Activated CD4-positive, alpha-beta T cell treated with anti-CD3 and anti-CD28 coated beads, Interleukin-2, amount 50 U/mL, for 4 hours (primary cell): ENCODE data around the gene FHAD1.
A peak's percentile ranks its signal among the peaks of the same experiment; 100 is the strongest.
"Not testable (repeated sequence)": the region's sequence is repeated elsewhere in the genome, so short reads cannot be mapped to it uniquely, and the experiment has no call there.

Experiments used
- DNase-seq, 2 experiments: peaks; one replicate each; pipeline ENCODE4 v3.0.0-alpha.2; 2020

Gene FHAD1

DNA sequence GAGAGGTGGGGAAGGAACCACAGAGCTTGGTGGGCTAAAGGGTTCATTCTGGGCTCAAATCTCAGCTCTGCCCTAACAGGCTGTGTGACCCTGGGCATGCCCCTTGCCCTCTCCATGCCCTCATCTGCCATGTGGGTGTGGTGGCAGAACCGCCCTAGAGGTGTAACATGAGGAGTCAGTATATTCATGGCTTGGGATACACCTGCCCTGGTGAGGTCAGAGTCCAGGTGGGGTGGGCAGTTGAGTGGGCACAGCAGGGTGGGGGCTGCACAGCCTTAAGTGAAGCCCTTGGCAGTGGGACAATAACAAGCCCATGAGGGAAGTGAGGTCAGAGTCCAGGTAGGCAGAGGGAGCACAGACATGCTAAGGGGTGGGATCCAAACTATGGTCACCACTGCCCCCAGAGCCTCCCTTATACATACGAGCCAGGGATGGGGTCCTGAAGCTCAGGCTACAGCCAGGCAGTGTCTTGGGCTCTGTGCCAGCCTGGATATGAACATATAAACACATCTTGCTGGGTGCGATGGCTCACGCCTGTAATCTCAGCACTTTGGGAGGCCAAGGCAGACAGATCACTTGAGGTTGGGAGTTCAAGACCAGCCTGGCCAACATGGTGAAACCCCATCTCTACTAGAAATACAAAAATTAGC is 103.7 kb downstream of the FHAD1 start:
- no peak for DNase-seq

- DNase-seq: no peak
Observed at GRCh38 chr1:15351310-15351709, 104.3 kb downstream of the FHAD1 start.

DNA sequence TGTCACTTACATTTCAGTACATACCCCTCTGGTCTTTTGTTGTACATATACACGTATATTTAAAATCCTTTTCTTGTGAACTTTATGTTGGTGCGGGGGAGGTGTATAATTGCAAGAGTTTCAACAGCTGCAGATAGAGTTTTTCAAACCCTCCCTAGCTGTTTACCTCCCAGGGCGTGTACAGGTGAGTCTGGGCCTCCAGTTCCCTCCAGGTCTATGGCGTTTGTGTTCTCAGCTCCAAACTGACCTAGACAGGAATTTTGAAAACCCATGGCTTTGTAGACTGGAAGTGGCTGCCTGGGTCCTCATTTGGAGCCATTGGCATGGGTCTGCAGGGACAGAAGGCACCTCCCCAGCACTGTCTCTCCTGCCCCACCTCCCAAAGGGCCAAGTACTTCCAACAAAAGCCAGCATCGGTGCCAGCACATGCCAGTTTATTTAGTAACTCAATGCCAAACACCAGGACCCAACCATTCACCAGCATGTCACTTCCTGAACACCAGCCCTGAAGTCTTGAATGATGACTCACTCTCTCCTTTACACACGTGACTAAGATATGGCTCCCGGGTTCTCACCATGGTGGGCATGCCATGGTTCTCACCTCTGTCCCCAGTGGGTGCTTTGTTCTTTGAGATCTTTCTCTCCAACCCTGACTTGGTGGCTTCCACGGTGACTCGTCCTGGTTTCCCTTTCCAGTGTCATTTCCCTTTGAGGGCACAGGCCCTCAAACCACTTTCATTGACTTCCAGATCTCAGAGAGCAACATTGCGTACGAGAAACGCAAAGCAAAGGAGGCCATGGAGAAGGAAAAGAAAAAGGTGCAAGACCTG is 105.3 kb downstream of the FHAD1 start:
- peak; percentile 2 to 10 for DNase-seq

DNA sequence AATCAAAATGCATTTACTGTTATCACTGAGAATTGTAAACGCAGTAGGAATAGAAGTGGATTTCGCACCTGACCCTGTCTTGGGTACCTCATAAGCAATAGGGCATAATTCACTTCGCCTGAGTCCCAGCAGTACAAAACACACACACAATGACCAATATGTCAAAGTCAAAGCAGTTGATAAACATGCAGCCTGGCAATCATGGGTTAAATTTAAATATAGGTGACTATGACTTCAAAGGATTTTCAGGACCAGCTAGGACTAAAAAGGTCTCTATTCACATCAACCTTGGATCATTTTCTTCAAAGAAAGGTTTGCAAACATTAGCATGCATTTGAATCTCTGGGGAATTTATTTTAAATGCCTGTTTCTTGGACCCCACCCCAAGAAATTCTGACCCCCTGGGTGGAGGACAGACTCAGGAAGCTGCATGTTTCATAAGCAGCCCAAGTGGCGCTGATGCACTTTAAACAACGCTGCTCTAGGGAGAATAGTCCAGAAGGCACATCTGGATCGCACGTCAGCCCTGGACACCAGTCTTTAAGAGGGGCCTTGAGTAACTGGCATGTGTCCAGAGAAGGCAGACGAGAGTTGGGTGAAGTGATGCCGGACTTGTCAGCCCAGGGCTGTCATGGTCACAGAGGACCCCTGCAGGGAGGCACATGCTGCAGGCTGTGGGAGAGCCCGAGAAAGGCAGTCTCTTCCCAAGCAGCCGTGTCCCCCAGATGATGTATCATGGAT is 107.0 kb downstream of the FHAD1 start:
- no peak for DNase-seq

- DNase-seq: no peak
Observed at GRCh38 chr1:15354580-15354965, 107.5 kb downstream of the FHAD1 start.

DNA sequence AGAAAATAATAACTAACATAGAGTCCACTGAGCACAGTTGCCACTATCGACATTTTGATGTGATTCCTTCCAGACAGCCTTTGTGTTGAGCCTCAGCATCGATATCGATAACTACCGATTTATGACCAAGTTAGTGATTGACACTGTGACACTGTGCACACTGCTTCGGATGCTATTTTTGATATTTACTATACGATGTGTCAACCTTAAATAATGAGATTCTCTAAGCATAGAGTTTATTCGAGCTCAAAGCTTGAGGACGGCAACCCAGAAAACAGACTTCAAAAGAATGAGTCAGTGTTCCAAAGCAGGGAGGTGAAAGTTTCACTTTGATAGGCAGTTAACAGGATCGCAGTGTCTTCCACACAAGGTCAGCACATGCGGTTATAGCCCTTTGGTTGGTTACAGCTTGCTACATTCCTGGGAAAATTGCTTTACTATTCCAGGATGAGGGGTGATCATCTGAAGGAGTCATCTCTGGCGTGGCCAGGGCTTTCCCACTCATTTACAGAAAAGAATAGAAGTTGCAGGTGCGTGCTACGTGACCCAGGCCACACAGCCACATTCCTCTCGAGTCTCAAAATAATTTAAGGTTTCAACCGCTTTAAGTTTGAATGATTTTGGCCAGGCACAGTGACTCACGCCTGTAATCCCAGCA is 109.1 kb downstream of the FHAD1 start:
- DNase-seq: no peak

DNA sequence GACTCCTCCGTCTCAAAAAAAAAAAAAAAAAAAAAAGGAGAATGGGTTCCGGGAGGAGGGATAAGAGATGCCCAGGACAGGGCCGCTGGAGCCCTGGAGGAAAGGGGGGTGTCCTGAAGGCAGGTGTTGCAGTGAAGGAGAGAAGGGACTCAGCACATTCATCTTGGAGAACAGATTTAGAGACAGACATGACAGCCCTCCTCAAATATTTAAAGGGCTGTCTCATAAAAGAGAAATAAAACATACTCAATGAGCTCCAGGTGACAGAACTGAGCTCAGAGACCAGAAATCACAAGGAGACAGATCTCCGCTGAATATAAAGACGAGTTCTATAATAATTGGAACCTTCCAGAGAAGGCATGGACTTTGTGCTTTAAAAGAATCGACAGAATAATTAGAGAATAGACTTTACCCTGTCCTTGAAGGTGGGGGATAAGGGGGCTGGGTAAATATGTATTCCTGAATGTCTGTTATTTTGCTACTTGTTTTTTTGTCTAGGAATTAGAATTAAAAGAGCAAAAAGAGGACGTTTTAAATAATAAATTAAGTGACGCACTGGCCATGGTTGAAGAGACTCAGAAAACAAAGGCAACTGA is 110.7 kb downstream of the FHAD1 start:
- DNase-seq: no peak

DNA sequence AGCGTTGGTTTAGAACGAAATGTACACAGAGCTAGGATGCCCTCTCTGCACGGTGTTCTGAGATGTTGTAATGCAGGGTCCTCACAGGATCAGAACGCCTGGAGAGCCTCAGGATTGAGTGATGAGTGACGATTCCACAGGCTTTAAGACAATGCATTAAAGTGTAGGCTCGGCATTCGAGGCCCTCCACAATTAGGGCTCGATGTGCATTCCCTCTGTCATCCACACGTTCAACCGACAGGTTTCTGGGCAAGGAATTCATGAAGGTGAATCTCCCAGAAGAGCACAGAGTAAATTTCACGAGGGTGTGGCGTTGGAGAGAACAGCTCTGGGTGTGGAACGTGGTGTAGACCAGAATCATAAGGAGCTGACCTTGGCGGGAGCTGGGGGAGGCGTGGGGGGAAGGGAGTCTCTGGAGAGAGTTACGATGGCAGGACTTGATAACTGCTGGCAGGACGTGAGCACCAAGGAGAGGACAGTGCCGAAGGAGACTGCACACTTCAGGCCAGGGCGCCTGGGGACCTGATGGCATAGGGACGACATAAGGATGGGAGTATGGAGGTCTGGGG is 111.6 kb downstream of the FHAD1 start:
- no peak for DNase-seq

GRCh38 chr1:15360700-15361099 is 113.7 kb downstream of the FHAD1 start:
- DNase-seq: no peak

DNA sequence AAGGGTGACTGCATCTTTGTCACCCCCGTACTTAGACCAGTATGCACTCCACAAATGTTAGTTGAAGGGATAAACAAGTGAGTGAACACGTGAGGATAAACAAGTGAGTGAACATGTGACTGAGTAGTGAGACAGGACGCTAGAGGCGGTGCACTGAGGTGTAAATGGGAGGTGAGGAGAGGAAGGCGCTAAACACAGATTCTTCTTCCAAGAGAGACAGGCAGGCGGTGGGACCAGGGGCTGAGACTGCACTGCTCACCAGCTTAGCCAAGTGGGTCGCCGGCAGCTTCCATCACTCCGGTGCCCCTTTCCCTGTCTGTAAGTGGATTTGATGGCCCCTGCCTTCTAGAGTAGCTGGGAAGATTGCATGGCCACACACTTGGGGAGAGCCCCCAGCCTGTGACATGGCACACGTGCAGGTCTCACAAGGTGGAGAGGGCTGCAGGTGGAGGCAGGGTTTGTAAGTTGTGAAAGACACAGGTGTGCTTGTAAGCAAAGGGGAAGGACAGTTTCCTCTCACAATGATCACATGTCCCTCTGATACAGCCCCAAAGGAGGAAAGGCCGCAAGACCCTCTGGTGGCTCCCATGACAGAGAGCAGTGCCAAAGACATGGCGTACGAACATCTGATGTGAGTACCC is 115.2 kb downstream of the FHAD1 start:
- no peak for DNase-seq

- no peak for DNase-seq
Observed at GRCh38 chr1:15362737-15363128, 115.7 kb downstream of the FHAD1 start.

- DNase-seq: no peak
Observed at GRCh38 chr1:15364740-15365139, 117.7 kb downstream of the FHAD1 start.

- no peak for DNase-seq
Observed at GRCh38 chr1:15368888-15369287, 121.9 kb downstream of the FHAD1 start.

DNA sequence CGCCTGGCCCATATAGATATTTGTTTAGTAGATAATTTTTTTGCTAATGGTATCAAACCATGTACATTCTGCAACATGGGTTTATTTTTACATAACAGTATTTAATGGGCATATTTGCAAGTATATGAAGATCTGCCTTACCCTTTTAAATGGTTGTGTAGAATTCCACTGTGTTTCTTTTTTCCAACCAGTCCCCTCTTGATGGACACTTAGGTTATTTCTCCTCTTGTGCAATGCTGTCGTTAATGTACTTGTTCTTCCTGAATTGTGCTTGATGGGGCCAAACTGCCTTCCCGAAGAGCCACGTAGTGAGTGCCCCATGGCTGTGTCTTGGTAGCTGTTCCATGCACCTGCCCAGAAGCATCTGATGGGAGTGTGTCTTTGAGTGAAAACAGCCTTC is 123.2 kb downstream of the FHAD1 start:
- no peak for DNase-seq

GRCh38 chr1:15370781-15371520 is 123.9 kb downstream of the FHAD1 start:
- no peak for DNase-seq

DNA sequence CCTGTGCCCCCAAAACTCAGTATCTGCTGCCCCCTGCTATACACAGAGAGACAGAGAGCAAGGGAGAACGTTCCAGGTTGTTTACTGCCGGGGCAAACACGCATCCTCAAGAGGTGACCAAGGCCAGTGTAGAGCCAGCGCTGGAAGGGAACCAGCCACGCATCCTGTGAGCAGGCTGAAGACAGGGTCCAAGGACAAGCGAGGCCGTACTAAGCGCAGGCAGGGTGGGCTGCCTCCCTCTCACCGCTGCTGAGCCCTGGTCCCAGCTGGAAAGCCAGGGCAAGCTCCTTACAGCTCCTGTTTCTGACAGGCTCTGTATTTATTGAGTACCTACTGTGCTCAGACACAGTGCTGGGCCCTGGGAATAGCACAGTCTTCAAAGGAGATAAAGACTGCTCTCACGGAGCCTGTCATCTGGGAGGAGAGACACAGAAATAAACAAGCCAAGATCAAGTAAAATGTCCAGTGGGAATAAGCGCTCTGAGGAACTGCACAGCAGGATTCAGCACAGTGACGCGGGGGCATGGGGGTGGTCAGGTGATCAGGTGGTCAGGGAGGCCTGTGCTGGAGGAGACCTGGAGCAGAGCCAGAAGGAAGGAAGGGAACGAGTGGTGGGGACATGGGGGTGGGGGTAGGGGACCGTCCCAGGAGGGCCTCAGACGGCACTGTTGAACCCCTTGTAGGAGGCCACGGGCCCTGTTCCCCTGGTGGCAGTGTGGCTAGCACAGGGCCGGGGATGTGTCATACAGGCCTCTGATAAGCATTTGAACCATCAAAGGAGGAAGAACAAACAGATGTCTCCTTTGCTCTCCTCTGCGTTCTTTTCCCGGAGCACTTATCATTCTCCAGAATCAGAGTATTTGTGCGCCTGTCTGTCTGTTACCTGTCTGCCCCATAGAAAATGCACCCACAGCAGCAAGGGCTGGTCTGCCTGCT is 124.9 kb downstream of the FHAD1 start:
- no peak for DNase-seq

DNA sequence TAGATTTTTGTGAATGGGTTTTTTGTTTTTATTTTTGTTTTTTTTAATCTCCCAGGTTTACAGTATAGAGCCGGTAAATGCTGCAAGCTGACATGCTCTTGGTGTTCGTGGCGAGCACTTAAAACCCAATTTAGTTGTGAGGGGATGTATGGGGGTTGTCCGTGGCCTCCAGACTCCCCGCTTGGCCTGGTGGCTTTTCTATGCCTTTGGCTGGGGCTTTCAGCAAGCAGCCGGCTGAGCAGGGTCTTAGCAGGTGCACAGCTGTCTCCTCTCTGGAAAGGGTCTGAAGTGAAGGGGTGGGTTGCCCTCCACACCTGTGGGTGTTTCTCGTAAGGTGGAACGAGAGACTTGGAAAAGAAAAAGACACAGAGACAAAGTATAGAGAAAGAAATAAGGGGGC is 131.7 kb downstream of the FHAD1 start:
- DNase-seq: no peak

- DNase-seq: not testable (repeated sequence)
Observed at GRCh38 chr1:15379151-15379550, 132.1 kb downstream of the FHAD1 start.

GRCh38 chr1:15380601-15381508 is 133.8 kb downstream of the FHAD1 start:
- no peak for DNase-seq
